Measurements from ENCODE around the gene SDE2.

The SDE2 gene

GRCh38 chr1:225999227-225999911 is at the start of gene SDE2:
SDE2 (minus strand) TSS chr1:225999343; CDS start chr1:225999312, 31 bp downstream.
- H3K9me3 ChIP-seq (ENCODE audit: control insufficient read depth in 1 of 2, low read length in 2 of 2): no peaks in the 10 kb centered on the region
- H3K4me3 ChIP-seq (ENCODE audit: low read depth in 1 of 2, low read length in 2 of 2): peak within 1 kb of the TSS; percentile 76 to 90
- H3K9ac ChIP-seq (ENCODE audit: low read depth in 1 of 2, low read length in 2 of 2): peak within 1 kb of the TSS; percentile 79 to 98
- peaks cover 42 to 52% of the 10 kb centered on the region in 2 donors for H3K4me1 ChIP-seq (ENCODE audit: control insufficient read depth in 1 of 2, insufficient read depth in 2 of 2, low read length in 2 of 2)
- H3K27ac ChIP-seq (ENCODE audit: low read depth, low read length): peak within 1 kb of the TSS; percentile 96
- H3K36me3 ChIP-seq (ENCODE audit: control insufficient read depth in 1 of 2, insufficient read depth in 2 of 2, low read length in 2 of 2): peaks cover 8 to 9% of the 10 kb centered on the region in 2 donors
- H3K27me3 ChIP-seq (ENCODE audit: control insufficient read depth in 1 of 2, insufficient read depth in 2 of 2, low read length in 2 of 2): no peaks in the 10 kb centered on the region

DNA sequence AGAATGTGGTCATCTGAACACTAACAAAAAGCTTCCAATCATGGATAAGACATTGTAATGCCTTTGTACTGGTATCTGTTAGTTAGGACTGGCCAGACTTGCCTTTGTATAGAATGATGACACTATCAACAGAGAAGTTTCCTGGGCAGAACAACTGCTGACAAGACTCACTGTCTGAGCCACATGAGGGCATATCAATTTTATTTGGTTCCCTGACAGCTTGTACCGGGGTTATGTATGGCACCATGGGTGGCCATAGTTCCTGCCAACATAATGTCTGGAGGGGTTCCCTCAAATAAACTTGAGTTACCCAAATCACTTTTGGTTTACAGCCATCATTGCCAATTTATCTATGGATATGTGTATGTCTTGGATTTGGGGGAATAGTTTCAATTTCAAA is 49.7 kb upstream of the SDE2 start:
- no peaks in the 10 kb centered on the region for H3K9me3 ChIP-seq (ENCODE audit: control insufficient read depth in 1 of 2, low read length in 2 of 2)
- H3K27ac ChIP-seq (ENCODE audit: low read depth, low read length): no peak overlapping the region
- no peak overlapping the region for H3K4me3 ChIP-seq (ENCODE audit: low read depth in 1 of 2, low read length in 2 of 2)
- H3K4me1 ChIP-seq (ENCODE audit: control insufficient read depth in 1 of 2, insufficient read depth in 2 of 2, low read length in 2 of 2): peaks cover 12 to 22% of the 10 kb centered on the region in 2 donors
- no peaks in the 10 kb centered on the region for H3K27me3 ChIP-seq (ENCODE audit: control insufficient read depth in 1 of 2, insufficient read depth in 2 of 2, low read length in 2 of 2)
- H3K36me3 ChIP-seq (ENCODE audit: control insufficient read depth in 1 of 2, insufficient read depth in 2 of 2, low read length in 2 of 2): no peaks in the 10 kb centered on the region
- H3K9ac ChIP-seq (ENCODE audit: low read depth in 1 of 2, low read length in 2 of 2): no peak overlapping the region

GRCh38 chr1:226047495-226047894 is 48.4 kb upstream of the SDE2 start:
- no peak overlapping the region for H3K9ac ChIP-seq (ENCODE audit: low read depth in 1 of 2, low read length in 2 of 2)
- no peaks in the 10 kb centered on the region for H3K9me3 ChIP-seq (ENCODE audit: control insufficient read depth in 1 of 2, low read length in 2 of 2)
- no peak overlapping the region for H3K27ac ChIP-seq (ENCODE audit: low read depth, low read length)
- H3K27me3 ChIP-seq (ENCODE audit: control insufficient read depth in 1 of 2, insufficient read depth in 2 of 2, low read length in 2 of 2): no peaks in the 10 kb centered on the region
- peaks cover 12 to 22% of the 10 kb centered on the region in 2 donors for H3K4me1 ChIP-seq (ENCODE audit: control insufficient read depth in 1 of 2, insufficient read depth in 2 of 2, low read length in 2 of 2)
- H3K36me3 ChIP-seq (ENCODE audit: control insufficient read depth in 1 of 2, insufficient read depth in 2 of 2, low read length in 2 of 2): no peaks in the 10 kb centered on the region
- no peak overlapping the region for H3K4me3 ChIP-seq (ENCODE audit: low read depth in 1 of 2, low read length in 2 of 2)

DNA sequence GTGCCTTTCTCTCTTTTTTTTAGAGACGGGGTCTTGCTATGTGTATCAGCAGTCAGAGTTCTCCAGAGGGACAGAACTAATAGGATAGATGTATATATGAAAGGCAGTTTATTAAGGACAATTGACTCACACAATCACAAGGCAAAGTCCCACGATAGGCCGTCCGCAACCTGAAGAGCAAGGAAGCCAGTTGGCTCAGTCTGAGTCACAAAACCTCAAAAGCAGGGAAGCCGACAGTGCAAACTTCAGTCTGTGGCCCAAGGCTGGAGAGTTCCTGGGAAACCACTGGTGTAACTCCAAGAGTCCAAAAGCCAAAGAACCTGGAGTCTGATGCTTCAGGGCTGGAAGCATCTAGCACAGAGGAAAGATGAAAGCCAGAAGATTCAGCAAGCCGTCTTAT is 47.1 kb upstream of the SDE2 start:
- Histone ChIP-seq H3K4me3 (ENCODE audit: low read depth in 1 of 2, low read length in 2 of 2) (peak overlapping the region in 1 of 2 donors; percentile 30), H3K27me3 (ENCODE audit: control insufficient read depth in 1 of 2, insufficient read depth in 2 of 2, low read length in 2 of 2) (no peaks in the 10 kb centered on the region), H3K9ac (ENCODE audit: low read depth in 1 of 2, low read length in 2 of 2) (no peak overlapping the region), H3K27ac (ENCODE audit: low read depth, low read length) (no peak overlapping the region), H3K4me1 (ENCODE audit: control insufficient read depth in 1 of 2, insufficient read depth in 2 of 2, low read length in 2 of 2) (peaks cover 12 to 22% of the 10 kb centered on the region in 2 donors), H3K9me3 (ENCODE audit: control insufficient read depth in 1 of 2, low read length in 2 of 2) (no peaks in the 10 kb centered on the region), H3K36me3 (ENCODE audit: control insufficient read depth in 1 of 2, insufficient read depth in 2 of 2, low read length in 2 of 2) (no peaks in the 10 kb centered on the region)

DNA sequence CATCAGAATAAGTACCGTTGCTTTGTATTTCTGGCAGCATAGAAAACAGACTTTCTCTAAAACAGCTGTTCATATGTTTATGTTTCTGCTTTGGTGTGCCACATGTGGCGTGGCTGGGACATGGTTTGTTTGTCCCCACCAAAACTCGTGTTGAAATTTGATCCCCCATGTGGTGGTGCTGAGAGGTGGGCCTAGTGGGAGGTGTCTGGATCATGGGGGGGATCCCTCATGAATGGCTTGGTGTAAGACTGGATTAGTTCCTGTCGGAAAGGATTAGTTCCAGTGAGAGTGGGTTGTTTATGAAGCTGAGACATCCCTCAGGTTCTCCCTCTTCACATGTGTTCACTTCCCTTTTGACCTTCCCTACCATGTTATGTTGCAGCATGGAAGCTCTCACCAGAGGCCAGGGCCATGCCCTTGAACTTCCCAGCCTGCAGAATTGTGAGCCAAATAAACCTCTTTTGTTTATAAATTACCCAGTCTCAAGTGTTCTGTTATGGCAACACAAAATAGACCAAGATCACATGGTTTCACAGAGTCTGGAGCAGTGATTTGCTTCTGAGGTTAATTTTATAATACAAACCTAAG is 45.5 kb upstream of the SDE2 start:
- Histone ChIP-seq H3K27ac (ENCODE audit: low read depth, low read length) (no peak overlapping the region), H3K27me3 (ENCODE audit: control insufficient read depth in 1 of 2, insufficient read depth in 2 of 2, low read length in 2 of 2) (no peaks in the 10 kb centered on the region), H3K4me3 (ENCODE audit: low read depth in 1 of 2, low read length in 2 of 2) (no peak overlapping the region), H3K36me3 (ENCODE audit: control insufficient read depth in 1 of 2, insufficient read depth in 2 of 2, low read length in 2 of 2) (no peaks in the 10 kb centered on the region), H3K9me3 (ENCODE audit: control insufficient read depth in 1 of 2, low read length in 2 of 2) (no peaks in the 10 kb centered on the region), H3K9ac (ENCODE audit: low read depth in 1 of 2, low read length in 2 of 2) (no peak overlapping the region), H3K4me1 (ENCODE audit: control insufficient read depth in 1 of 2, insufficient read depth in 2 of 2, low read length in 2 of 2) (peaks cover 12 to 22% of the 10 kb centered on the region in 2 donors)

DNA sequence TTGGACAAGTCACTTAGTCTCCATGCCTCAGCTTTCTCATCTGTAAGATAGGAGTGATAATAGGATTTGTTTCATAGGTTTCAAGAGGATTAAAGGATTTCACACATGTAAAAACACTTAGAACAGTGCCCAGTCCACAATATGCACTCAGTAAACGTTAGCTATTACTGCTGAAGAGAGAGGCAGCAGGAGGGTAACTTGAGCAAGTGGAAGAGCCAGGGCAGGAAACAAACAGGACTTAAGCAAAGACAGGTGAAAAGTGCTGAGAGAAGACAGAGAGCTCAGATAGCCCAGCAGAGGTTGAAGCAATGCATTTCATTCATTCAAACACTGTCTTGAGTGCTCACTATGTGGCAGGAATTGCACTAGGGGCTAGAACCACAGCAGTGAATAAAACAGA is 42.3 kb upstream of the SDE2 start:
- Histone ChIP-seq H3K4me3 (ENCODE audit: low read depth in 1 of 2, low read length in 2 of 2) (no peak overlapping the region), H3K9ac (ENCODE audit: low read depth in 1 of 2, low read length in 2 of 2) (no peak overlapping the region), H3K4me1 (ENCODE audit: control insufficient read depth in 1 of 2, insufficient read depth in 2 of 2, low read length in 2 of 2) (peaks cover 1 to 7% of the 10 kb centered on the region in 2 donors), H3K9me3 (ENCODE audit: control insufficient read depth in 1 of 2, low read length in 2 of 2) (no peaks in the 10 kb centered on the region), H3K27me3 (ENCODE audit: control insufficient read depth in 1 of 2, insufficient read depth in 2 of 2, low read length in 2 of 2) (no peaks in the 10 kb centered on the region), H3K36me3 (ENCODE audit: control insufficient read depth in 1 of 2, insufficient read depth in 2 of 2, low read length in 2 of 2) (no peaks in the 10 kb centered on the region), H3K27ac (ENCODE audit: low read depth, low read length) (no peak overlapping the region)

DNA sequence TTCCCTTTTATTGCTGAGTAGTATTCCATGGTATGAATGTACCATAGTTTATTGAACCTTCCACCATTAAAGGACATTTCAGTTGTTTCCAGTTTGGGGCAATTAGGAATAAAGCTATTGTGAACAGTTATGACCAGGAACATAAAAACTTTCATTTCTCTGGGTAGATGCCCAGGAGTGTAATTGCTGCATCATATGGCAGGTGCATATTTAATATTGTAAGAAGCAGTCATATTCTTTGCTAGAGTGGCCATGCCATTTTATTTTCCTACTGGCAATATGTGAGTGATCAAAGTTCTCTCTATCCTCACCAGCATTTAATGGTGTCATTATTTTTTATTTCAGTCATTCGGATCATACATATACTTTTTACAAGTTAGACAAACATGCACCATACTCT is 39.5 kb upstream of the SDE2 start:
- Histone ChIP-seq H3K36me3 (ENCODE audit: control insufficient read depth in 1 of 2, insufficient read depth in 2 of 2, low read length in 2 of 2) (no peaks in the 10 kb centered on the region), H3K27ac (ENCODE audit: low read depth, low read length) (no peak overlapping the region)

DNA sequence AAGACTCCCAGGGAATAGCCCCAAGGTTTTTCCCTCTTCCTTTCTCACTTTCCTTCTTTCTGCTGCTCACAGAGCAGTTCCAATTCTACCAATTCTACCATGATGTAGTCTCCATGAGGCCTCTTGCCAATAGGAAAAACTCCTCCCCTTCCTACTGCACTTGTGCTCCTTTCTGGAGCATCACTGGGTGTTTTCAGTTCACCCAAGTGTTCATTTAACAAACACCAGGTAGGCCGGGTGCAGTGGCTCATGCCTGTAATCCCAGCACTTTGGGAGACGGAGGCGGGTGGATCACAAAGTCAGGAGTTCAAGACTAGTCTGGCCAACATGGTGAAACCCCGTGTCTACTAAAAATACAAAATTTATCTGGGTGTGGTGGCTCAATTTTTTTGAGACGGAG is 36.8 kb upstream of the SDE2 start:
- H3K27me3 ChIP-seq (ENCODE audit: control insufficient read depth in 1 of 2, insufficient read depth in 2 of 2, low read length in 2 of 2): no peaks in the 10 kb centered on the region
- no peaks in the 10 kb centered on the region for H3K36me3 ChIP-seq (ENCODE audit: control insufficient read depth in 1 of 2, insufficient read depth in 2 of 2, low read length in 2 of 2)
- H3K9me3 ChIP-seq (ENCODE audit: control insufficient read depth in 1 of 2, low read length in 2 of 2): no peaks in the 10 kb centered on the region
- H3K27ac ChIP-seq (ENCODE audit: low read depth, low read length): no peak overlapping the region
- no peak overlapping the region for H3K9ac ChIP-seq (ENCODE audit: low read depth in 1 of 2, low read length in 2 of 2)
- peaks cover 4 to 14% of the 10 kb centered on the region in 2 donors for H3K4me1 ChIP-seq (ENCODE audit: control insufficient read depth in 1 of 2, insufficient read depth in 2 of 2, low read length in 2 of 2)
- no peak overlapping the region for H3K4me3 ChIP-seq (ENCODE audit: low read depth in 1 of 2, low read length in 2 of 2)

More for the DNA sequence above, 39.5 kb upstream of the SDE2 start:
- Histone ChIP-seq H3K4me3 (ENCODE audit: low read depth in 1 of 2, low read length in 2 of 2) (no peak overlapping the region), H3K9me3 (ENCODE audit: control insufficient read depth in 1 of 2, low read length in 2 of 2) (no peaks in the 10 kb centered on the region), H3K4me1 (ENCODE audit: control insufficient read depth in 1 of 2, insufficient read depth in 2 of 2, low read length in 2 of 2) (peaks cover 4 to 13% of the 10 kb centered on the region in 2 donors), H3K27me3 (ENCODE audit: control insufficient read depth in 1 of 2, insufficient read depth in 2 of 2, low read length in 2 of 2) (no peaks in the 10 kb centered on the region), H3K9ac (ENCODE audit: low read depth in 1 of 2, low read length in 2 of 2) (no peak overlapping the region)

- H3K27ac ChIP-seq (ENCODE audit: low read depth, low read length): peak overlapping the region; percentile 53
- no peaks in the 10 kb centered on the region for H3K9me3 ChIP-seq (ENCODE audit: control insufficient read depth in 1 of 2, low read length in 2 of 2)
- H3K9ac ChIP-seq (ENCODE audit: low read depth in 1 of 2, low read length in 2 of 2): peak overlapping the region in 1 of 2 donors; percentile 28
- H3K27me3 ChIP-seq (ENCODE audit: control insufficient read depth in 1 of 2, insufficient read depth in 2 of 2, low read length in 2 of 2): no peaks in the 10 kb centered on the region
- no peak overlapping the region for H3K4me3 ChIP-seq (ENCODE audit: low read depth in 1 of 2, low read length in 2 of 2)
- H3K36me3 ChIP-seq (ENCODE audit: control insufficient read depth in 1 of 2, insufficient read depth in 2 of 2, low read length in 2 of 2): no peaks in the 10 kb centered on the region
- H3K4me1 ChIP-seq (ENCODE audit: control insufficient read depth in 1 of 2, insufficient read depth in 2 of 2, low read length in 2 of 2): peaks cover 12 to 21% of the 10 kb centered on the region in 2 donors
Measured at GRCh38 chr1:226034482-226034881, 35.3 kb upstream of the SDE2 start.

GRCh38 chr1:226033991-226034390 is 34.8 kb upstream of the SDE2 start:
- peaks cover 13 to 26% of the 10 kb centered on the region in 2 donors for H3K4me1 ChIP-seq (ENCODE audit: control insufficient read depth in 1 of 2, insufficient read depth in 2 of 2, low read length in 2 of 2)
- no peaks in the 10 kb centered on the region for H3K27me3 ChIP-seq (ENCODE audit: control insufficient read depth in 1 of 2, insufficient read depth in 2 of 2, low read length in 2 of 2)
- no peak overlapping the region for H3K4me3 ChIP-seq (ENCODE audit: low read depth in 1 of 2, low read length in 2 of 2)
- no peaks in the 10 kb centered on the region for H3K36me3 ChIP-seq (ENCODE audit: control insufficient read depth in 1 of 2, insufficient read depth in 2 of 2, low read length in 2 of 2)
- H3K9me3 ChIP-seq (ENCODE audit: control insufficient read depth in 1 of 2, low read length in 2 of 2): no peaks in the 10 kb centered on the region
- H3K27ac ChIP-seq (ENCODE audit: low read depth, low read length): peak overlapping the region; percentile 53
- H3K9ac ChIP-seq (ENCODE audit: low read depth in 1 of 2, low read length in 2 of 2): peak overlapping the region in 1 of 2 donors; percentile 28

Data from duodenal mucosa (tissue), 2 donors.